WTC11 (cell line): Measurements from ENCODE around the gene ANAPC16.

ENCODE experiments used
- ELF4 ChIP-seq: sonication (generic); formaldehyde crosslinking; IDR thresholded peaks from 2 replicates; pipeline ENCODE4 v1.8.1; 2022; ENCODE audit warnings: low read depth, mild to moderate bottlenecking, moderate library complexity, missing genetic modification reagents
- NR1H2 ChIP-seq: sonication (generic); formaldehyde crosslinking; IDR thresholded peaks from 2 replicates; pipeline ENCODE4 v1.9.0; 2021; ENCODE audit warnings: mild to moderate bottlenecking, moderate library complexity, missing genetic modification reagents
- TF ChIP-seq, protein P1 (sequence below): sonication (generic); formaldehyde crosslinking; conservative IDR thresholded peaks from 2 replicates; pipeline ENCODE4 v1.8.1; 2022; ENCODE audit warnings: mild to moderate bottlenecking, missing genetic modification reagents

DNA sequence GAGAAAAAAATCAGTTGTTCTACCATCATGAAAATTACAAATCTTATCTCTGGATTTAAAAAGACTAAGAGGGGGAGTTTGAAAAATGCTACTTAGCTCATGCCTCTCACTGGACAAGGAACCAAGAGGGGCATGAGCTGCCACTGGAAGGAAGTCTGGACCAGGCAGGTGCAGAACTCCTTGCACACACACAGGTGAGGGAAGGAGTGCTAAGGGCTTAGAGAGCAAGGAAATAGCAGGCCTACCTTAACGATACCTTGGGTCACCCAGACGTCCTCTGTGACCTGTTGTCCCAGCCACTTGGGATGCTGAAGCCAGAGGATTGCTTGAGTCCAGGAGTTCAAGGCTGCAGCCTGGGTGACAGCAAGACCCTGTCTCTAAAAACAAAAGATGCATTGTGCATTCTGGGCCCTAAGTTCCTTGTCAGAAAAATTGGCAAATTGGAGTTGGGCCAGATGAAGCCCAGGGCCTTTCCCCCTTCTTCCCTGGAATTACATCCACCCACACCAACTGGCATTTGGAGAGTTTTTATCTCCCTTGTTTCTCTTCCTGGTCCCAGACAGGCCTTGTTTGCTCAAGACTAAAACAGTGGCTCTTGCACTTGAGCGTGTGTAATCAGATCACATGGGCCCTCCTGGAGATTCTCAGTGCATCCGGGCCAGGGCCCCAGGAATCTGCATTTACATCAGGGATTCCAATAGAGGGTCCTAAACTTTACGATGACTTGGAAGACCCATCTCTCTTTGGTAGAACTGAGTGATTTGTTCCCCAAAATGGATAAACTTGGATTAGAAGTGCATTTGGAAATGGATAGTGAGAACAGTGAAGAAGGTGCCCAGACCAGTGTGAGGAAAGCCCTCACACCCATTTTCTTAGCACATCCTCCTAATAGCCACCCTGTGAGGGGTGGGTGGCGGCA, 60.9 kb downstream of the ANAPC16 start:
- TF ChIP-seq NR1H2: no peak
- no peak for TF ChIP-seq ELF4
- TF ChIP-seq, protein P1, sequence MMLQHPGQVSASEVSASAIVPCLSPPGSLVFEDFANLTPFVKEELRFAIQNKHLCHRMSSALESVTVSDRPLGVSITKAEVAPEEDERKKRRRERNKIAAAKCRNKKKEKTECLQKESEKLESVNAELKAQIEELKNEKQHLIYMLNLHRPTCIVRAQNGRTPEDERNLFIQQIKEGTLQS (CRISPR knock-in tag): no peak
